ENCODE results near the gene CHST12.
A peak's percentile ranks its signal among the peaks of the same experiment; 100 is the strongest.

DNA sequence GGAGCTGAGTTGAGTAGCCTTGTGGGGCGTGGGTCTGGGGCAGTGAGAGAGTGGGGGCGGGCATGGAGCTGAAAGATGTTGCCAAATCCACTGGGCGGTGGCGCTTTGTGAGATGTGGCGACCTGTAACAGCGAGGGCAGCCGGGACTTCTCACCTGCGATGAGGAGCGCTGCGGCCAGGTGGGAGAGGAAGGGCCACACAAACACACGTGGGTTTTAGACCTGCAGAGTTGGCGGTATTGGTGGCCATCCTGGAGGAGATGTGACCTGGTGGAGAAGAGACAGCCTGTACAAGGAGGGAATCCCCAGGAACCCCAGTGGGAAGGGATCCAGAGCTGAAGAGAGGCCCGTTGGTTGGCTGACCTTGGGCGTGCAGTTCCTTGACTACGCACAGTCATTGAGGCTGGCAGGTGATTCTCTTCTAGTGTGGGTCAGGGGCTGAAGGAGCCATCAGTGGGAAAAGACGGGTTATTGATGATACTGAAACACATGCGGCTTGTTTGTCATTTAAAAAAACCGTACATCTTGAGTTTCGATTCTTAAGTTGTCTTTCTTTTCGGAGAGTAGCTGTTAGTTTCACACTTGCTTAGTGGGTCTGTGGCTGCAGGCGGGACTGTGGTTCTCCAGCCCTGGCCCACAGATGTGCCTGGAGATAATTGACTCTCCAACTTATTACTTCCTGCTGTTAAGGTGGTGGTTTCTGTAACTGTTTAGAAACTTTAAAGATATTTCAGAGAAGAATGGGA lies 2.4 kb downstream of the CHST12 start:
- TF ChIP-seq ZSCAN29 (IDR thresholded peaks at IDR 0.05) (peak; percentile 60; the same call in 1 of the 2 replicates), DPF2 (IDR thresholded peaks at IDR 0.05) (peak; percentile 80), FOXK2 (IDR thresholded peaks at IDR 0.05) (no peak; the same call in 1 of the 2 replicates), NFYB (IDR thresholded peaks at IDR 0.05; ENCODE audit: insufficient read depth, low read depth, low read length) (no peak), GATAD2B (conservative IDR thresholded peaks at IDR 0.05; ENCODE audit: low read depth) (peak; percentile 63), HCFC1 (IDR thresholded peaks at IDR 0.05; ENCODE audit: low read length) (no peak), ASH2L (IDR thresholded peaks at IDR 0.05; ENCODE audit: borderline replicate concordance, low read depth) (no peak)
- TF ChIP-seq, protein P1, sequence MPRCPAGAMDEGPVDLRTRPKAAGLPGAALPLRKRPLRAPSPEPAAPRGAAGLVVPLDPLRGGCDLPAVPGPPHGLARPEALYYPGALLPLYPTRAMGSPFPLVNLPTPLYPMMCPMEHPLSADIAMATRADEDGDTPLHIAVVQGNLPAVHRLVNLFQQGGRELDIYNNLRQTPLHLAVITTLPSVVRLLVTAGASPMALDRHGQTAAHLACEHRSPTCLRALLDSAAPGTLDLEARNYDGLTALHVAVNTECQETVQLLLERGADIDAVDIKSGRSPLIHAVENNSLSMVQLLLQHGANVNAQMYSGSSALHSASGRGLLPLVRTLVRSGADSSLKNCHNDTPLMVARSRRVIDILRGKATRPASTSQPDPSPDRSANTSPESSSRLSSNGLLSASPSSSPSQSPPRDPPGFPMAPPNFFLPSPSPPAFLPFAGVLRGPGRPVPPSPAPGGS (IDR thresholded peaks at IDR 0.05; ENCODE audit: borderline replicate concordance, insufficient read depth, low read depth, low read length, poor library complexity, severe bottlenecking), result no peak
- TF ChIP-seq, protein P2, sequence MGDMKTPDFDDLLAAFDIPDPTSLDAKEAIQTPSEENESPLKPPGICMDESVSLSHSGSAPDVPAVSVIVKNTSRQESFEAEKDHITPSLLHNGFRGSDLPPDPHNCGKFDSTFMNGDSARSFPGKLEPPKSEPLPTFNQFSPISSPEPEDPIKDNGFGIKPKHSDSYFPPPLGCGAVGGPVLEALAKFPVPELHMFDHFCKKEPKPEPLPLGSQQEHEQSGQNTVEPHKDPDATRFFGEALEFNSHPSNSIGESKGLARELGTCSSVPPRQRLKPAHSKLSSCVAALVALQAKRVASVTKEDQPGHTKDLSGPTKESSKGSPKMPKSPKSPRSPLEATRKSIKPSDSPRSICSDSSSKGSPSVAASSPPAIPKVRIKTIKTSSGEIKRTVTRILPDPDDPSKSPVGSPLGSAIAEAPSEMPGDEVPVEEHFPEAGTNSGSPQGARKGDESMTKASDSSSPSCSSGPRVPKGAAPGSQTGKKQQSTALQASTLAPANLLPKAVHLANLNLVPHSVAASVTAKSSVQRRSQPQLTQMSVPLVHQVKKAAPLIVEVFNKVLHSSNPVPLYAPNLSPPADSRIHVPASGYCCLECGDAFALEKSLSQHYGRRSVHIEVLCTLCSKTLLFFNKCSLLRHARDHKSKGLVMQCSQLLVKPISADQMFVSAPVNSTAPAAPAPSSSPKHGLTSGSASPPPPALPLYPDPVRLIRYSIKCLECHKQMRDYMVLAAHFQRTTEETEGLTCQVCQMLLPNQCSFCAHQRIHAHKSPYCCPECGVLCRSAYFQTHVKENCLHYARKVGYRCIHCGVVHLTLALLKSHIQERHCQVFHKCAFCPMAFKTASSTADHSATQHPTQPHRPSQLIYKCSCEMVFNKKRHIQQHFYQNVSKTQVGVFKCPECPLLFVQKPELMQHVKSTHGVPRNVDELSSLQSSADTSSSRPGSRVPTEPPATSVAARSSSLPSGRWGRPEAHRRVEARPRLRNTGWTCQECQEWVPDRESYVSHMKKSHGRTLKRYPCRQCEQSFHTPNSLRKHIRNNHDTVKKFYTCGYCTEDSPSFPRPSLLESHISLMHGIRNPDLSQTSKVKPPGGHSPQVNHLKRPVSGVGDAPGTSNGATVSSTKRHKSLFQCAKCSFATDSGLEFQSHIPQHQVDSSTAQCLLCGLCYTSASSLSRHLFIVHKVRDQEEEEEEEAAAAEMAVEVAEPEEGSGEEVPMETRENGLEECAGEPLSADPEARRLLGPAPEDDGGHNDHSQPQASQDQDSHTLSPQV (IDR thresholded peaks at IDR 0.05), result no peak
- TF ChIP-seq, protein P3, sequence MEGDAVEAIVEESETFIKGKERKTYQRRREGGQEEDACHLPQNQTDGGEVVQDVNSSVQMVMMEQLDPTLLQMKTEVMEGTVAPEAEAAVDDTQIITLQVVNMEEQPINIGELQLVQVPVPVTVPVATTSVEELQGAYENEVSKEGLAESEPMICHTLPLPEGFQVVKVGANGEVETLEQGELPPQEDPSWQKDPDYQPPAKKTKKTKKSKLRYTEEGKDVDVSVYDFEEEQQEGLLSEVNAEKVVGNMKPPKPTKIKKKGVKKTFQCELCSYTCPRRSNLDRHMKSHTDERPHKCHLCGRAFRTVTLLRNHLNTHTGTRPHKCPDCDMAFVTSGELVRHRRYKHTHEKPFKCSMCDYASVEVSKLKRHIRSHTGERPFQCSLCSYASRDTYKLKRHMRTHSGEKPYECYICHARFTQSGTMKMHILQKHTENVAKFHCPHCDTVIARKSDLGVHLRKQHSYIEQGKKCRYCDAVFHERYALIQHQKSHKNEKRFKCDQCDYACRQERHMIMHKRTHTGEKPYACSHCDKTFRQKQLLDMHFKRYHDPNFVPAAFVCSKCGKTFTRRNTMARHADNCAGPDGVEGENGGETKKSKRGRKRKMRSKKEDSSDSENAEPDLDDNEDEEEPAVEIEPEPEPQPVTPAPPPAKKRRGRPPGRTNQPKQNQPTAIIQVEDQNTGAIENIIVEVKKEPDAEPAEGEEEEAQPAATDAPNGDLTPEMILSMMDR (IDR thresholded peaks at IDR 0.05 in 2 of 3, conservative IDR thresholded peaks at IDR 0.05 in 1 of 3; ENCODE audit: control insufficient read depth in 2 of 3, extremely low read depth in 1 of 3, insufficient read depth in 1 of 3, low read depth in 3 of 3, low read length in 3 of 3), result no peak

Measured in GM12878 (cell line).